GM18870 (cell line): Measurements from ENCODE around the gene CRNN.

Source experiments
- ATAC-seq: cut with Tn5 transposase; IDR thresholded peaks from one replicate; pipeline ENCODE4 v1.9.1; 2021; ENCODE audit warnings: moderate library complexity; ENCODE audit not compliant: unreplicated experiment

CRNN gene

GRCh38 chr1:152413909-152414308, at the start of gene CRNN:
Gene CRNN, minus strand, starts transcription at chr1:152414263. Its CDS starts 2,030 bp downstream, at chr1:152412233.
- ATAC-seq, result no peak

GRCh38 chr1:152462636-152463035, 48.6 kb upstream of the CRNN start:
- no peak for ATAC-seq

DNA sequence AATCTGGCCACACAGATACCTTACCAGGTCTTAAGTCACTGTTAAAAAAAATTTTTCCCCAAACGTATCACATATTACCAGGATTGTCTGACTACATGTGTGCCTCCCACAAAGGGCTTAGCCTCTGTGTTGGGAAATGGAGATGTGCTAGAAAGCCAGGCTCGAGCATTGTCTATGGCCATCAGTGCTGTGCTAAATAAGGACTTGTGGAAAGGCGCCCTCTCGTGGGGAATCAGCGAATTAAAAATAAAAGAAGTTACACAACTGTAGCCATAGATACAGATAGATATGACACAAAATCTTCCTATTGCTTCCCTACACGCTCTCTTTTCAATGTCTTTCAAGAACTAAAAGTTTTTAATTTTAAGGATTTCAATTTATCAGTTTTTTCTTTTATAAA, 47.5 kb upstream of the CRNN start:
- ATAC-seq, result no peak

DNA sequence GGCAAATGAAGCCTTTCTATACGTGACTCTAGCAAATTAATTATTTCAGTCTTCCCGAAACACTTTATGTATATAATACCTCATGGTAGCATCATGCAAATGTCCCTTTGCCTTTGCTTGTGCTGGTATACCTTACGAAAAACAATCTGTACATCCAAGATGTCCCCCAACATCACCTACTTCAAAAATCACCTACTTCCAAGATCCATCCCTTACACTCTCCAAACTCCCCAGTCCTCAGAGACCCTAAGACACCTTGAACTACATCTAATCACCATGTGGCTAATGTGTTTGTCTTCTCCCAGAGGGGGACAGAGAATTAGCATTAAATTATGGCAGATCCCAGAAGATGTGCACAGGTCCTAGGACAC, 46.5 kb upstream of the CRNN start:
- ATAC-seq, result no peak

DNA sequence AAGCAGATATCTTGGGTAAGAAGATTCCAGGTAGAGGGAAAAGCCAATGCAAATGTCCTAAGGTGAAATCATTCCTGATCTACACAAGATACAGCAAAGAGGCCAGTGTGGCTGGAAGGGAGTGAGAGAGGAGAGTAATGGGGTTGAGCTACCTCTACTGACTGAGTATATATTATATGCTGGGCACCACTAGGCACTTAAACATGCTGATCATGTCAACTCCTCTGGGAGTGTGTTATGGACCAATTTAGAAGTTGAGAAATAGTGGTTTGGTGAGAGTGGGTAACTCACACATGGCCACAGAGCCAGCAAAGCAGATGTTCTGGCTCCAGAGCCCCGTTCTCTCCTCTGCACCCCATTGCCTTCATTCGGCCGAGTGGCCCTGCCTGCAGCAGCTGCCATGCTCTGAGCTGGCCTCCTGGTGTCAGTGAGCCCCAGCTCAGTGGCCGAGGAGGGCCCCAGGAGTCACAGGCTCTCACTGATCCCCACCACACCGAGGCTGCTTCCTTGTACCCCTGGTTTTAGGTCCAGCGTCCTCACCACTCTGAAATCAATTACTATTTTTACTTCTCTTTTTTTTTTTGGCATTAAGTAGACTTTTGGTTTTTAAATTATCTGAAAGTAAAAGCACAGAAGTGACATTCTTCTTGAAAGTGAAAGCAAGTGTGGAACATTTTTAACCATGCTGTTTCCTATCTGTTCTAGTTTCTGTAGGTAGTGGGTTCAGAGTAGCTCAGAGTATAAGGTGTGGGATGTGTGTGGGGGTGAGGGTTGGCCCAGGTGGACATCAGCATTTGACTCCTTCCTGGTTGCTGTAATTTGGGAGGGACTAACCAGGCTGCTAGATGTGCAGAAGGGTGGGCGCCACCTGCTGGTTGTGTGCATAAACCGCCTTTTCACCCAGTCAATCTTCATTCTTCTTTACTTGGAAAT, 45.8 kb upstream of the CRNN start:
- ATAC-seq, result peak; percentile 89

DNA sequence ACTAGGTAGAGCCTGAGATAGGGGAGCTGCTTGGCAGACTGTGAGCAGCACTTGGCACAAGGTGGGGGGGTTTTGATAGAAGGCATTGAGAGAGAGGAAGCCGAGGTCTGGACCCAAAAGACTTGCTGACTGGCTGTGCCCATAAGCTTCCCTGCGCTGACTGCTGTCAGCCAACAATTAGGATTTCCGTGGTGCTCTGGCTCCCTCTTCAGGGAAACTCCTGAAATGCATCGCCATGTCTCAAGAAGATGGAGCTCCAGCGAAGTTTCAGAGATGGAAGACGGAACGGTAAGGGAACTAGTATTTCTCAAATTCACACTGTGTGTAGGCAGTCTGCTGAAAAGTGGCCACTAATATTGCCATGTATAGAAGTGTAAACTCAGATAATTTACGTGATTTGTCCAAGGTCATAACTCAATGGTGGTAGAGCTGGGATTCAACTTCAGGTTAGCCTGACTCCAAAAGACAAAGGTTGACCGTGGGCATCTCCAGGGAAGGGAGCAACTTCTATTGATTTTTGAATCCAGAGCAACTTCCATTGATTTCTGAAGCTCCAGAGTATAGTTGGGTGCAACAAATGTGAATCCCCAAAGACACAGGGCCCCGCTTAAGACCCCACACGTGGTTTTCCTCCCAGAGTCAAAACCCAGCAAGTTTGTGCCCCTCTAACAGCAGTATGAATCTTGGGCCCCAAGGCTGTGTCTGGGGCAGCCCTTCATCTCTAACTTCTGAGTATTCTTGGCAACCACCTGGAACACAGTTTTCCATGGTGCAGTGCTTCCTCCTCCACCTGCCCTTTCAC, 44.5 kb upstream of the CRNN start:
- no peak for ATAC-seq

- no peak for ATAC-seq
These were observed 43.5 kb upstream of the CRNN start for GRCh38 chr1:152457561-152457960.

DNA sequence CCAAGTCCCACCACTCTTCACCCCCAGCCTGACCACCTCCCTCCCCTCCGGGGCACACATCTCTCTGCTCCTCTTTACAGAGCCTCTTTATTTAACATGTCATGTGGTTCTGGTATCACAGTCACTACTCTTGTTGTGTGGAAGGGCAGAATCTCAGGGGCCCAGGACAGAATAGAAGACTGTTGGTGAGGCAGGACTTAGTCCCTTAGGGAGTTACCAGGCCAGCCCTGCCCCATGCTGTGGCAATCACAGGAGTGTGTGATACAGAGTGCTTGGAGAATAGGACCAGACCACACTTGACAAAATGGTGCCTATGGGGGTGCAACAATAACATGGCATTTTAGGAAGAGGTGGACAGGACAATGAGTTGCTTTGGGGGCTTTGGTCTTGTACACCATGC, 43.0 kb upstream of the CRNN start:
- no peak for ATAC-seq

- no peak for ATAC-seq
These were observed 37.2 kb upstream of the CRNN start for GRCh38 chr1:152451254-152451653.

DNA sequence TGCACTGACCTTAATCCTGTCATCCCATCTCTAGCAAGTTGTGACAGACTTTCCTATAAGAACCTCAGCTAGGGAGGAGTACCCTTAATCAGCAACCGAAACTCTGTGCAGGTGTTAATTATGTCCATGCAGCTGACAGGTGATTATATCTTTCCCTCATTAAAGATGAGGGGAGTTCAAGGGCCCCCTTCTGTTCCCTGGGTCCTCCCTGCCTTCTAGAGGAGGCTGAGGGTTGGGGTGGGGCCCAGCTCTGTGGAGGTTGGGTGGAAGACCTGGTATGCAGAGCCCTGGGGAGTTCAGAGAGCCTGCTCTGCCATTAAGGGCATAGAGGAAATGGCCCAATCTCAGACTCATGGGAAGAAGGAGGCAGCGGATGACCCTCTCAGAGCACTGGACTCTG, 35.6 kb upstream of the CRNN start:
- ATAC-seq, result no peak

DNA sequence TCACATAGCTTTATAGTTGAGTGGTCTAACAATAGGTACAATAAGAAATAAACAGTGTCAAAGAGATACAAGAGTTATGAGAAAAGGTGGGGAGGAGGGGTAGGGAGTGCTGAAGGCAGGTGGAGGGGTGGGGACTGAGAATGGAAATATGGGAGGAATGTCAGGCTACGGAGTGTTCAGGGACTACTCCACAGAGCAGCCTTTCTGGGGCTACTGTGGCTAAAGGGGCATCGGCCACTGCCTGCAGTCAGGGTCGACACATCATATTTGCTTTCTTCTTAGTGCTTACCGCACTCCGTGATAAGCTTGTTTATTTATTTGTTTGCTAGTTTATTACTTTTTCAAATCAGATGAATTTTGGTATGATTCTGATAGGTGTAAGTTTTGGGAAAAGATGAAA, 34.4 kb upstream of the CRNN start:
- no peak for ATAC-seq

DNA sequence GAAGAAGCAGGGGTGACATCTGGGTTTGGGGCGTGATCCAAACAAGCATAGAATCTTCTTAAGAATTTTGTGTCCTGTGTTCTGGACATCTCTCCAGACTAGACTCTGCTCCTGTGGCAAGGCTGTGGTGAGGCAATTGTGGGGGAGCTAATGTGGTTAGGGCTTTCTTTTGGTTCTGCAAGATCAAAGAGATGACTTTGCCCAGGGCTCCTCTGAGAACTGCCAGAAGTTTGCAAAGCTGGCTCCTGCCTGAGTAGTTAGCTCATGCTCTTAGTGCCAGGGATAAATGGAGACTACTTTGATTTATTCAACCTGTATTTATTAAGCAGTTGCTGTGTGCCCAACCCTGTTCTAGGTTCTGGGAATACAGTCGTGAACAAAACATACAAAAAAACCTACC, 34.0 kb upstream of the CRNN start:
- ATAC-seq, result no peak

- no peak for ATAC-seq
These were observed 33.4 kb upstream of the CRNN start for GRCh38 chr1:152447484-152447883.

DNA sequence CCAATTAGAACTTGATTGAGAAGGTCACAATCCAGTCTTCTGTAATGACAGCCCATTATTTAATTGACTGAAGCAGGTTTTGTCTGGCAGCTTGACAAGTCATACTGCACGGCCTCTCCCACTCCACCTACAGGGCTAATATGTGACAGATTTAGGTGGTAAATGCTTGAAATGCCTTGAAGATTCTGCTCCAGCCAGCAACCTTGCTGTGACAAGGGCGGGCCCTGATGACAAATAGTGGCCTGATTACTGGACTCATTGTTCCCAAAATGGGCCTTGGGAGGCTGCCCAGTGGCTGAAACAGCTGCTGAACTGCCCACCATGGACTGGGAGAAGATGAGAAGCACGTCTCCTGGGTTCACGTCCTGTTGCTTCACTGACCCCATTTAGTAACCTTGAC, 30.0 kb upstream of the CRNN start:
- no peak for ATAC-seq

DNA sequence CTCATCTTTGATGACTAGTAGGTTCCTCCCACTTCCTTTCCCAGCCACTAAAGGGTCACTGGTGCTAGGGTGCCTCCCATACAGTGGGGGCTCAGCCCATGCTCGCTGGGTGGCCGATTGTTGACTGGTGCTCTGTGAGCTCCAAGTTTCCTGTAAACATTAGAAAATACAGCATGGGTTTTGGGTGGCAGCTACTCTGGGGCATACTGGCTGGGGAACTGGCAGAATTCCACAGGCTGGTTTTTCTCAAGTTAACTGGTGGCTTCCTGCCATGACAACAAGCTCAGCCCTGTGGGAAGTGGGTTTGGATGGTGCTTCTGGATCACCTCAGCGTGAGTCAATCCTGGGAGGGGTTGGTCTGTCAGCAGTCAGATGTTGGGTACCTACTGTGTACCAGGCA, 28.7 kb upstream of the CRNN start:
- no peak for ATAC-seq

DNA sequence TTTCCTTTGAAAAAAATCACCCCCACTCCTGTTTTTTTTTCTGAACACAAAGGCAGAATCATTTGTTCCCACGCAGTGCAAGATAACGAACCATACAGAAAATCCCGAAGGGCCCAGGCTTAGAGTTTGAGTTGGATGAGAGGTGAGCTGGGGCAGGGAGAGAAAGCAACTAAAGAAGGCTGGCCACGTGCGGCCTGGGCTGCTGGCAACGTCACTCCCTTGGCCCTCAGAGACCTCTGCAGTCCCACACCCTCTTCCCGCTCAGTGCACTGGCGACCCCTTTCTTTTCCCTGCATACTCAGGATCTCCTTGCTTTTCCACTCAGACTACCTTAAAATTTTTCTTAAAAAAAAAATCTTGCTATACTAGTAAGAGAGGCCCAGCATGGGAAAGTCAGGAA, 28.2 kb upstream of the CRNN start:
- ATAC-seq, result no peak

- no peak for ATAC-seq
These were observed 27.7 kb upstream of the CRNN start for GRCh38 chr1:152441756-152442155.

GRCh38 chr1:152440635-152441471, 26.8 kb upstream of the CRNN start:
- peak; percentile 69 for ATAC-seq

DNA sequence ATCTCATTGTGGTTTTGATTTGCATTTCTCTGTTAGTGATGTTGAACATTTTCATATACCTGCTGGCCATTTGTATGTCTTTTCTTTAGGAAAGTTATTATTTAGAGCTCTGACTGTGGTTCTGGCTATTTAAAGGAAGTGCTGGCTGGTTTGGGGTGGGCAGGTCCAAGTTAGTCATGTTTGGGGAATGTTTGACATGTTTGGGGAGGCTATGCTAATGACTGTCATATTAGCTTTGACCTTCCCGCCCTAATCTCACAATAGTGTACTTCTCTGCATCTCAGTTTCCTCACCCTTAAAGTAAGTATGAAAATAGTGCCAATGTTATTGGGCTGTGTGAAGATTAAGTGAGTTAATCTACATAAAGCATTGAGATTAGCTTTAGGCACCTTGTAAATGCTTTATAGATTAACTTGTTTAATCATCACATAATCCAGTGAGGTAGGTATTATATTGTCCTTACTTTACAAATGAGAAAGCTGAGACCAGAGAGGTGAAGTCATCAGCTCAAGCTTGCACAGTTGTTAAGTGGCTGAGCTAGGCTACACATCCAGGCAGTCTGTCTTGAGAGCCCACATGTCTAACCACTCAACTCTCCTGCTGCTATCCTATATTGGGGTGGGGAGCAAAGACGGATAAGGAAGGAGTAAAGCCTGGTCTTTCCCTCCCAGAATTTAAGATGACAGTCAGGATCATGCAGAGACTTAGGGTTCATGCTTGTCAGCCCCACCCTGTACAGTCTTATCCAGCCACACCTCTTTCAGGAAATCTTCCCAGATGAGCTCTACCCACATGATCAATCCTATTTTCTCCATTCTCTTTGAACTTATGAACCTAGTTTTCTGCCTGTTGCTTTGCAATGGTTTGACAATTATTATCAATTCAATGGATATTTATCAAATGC, 22.8 kb upstream of the CRNN start:
- no peak for ATAC-seq

DNA sequence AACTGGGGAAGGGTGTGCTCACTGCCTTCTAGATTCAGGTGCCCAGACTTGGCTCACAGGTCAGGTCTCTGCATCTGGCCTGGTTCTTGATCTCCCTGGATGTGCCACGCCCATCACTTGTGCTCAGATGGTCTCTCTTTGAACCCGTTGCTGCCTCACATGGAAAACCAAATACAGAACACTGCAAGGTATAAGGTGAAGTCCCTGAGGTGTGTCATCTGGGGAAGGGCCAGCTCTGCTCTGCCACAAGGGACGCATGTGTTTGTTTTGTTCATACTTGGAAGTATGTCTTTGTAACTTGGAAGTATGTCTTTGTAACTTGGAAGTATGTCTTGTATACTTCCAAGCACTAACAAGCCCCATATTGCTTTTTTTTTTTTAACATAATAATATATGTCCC, 13.4 kb upstream of the CRNN start:
- ATAC-seq, result no peak
